GM12878 (cell line): ENCODE results near the gene LRRIQ1. TPM values are rescaled to one million over a fixed set of nuclear protein-coding genes. Genes with fewer than 3 reads are reported as not detected.

ENCODE experiments used
- ATAC-seq: fragments of 200-7000 bp; cut with Tn5 transposase; 3 replicates; pipeline ENCODE4 v1.9.1; 2020; ENCODE audit warnings: mild to moderate bottlenecking, moderate library complexity
- BruUV-seq: library from RNA; stranded (reverse); fragments of 400-500 nt; replicated peaks from 2 replicates; lab custom pipeline; 2021; lab: Mats Ljungman, UMichigan
- CTCF ChIA-PET: fragments of 300-600 bp; sonication (Branson Sonifier 250); formaldehyde crosslinking; extraction: SDS; loops from one replicate; lab custom pipeline; 2021; ENCODE audit warnings: inconsistent platforms; lab: Yijun Ruan, JAX
- POLR2A ChIA-PET: fragments of 350-600 bp; formaldehyde crosslinking; extraction: SDS; loops from one replicate; lab custom pipeline; 2021; ENCODE audit warnings: inconsistent platforms; lab: Charles Lee
- RAD21 ChIA-PET: fragments of 300-600 bp; sonication (Branson Sonifier 250); formaldehyde crosslinking; loops from one replicate; lab custom pipeline; 2023; ENCODE audit warnings: antibody characterized with exemption; ENCODE audit not compliant: unreplicated experiment; lab: Charles Lee
- SMC1A ChIA-PET: fragments of 300-600 bp; sonication (Branson Sonifier 250); formaldehyde crosslinking; loops from one replicate; lab custom pipeline; 2023; ENCODE audit not compliant: unreplicated experiment, uncharacterized antibody; lab: Charles Lee
- DNase-seq: peaks from one replicate; pipeline ENCODE4 v3.0.0-alpha.2; 2011; ENCODE audit warnings: low read depth, low spot score
- FAIRE-seq: peaks from 3 replicates; lab custom pipeline; 2011; peaks lifted over from hg19 to GRCh38; lab: Jason Lieb, UNC
- H2AFZ ChIP-seq: 2 replicates; pipeline ENCODE4 v1.6.0; 2011; ENCODE audit warnings: low read depth, low read length, control low read depth; ENCODE audit not compliant: control insufficient read depth
- H3K27ac ChIP-seq: 2 replicates; pipeline ENCODE4 v1.5.1; 2011; ENCODE audit warnings: control low read depth; ENCODE audit not compliant: control insufficient read depth, insufficient read depth
- H3K27me3 ChIP-seq, 2 experiments: replicated peaks in 1 of 2; 2 replicates each; pipeline versions ENCODE4 v1.6.0 to v1.6.1; 2011; ENCODE audit warnings: low read length in 1 of 2; ENCODE audit not compliant: control insufficient read depth in 2 of 2, insufficient read depth in 2 of 2
- H3K36me3 ChIP-seq, 2 experiments: 2 replicates each; pipeline ENCODE4 v1.5.1; 2011; ENCODE audit warnings: low read length in 1 of 2; ENCODE audit not compliant: control insufficient read depth in 2 of 2, insufficient read depth in 2 of 2
- H3K4me1 ChIP-seq: 2 replicates; pipeline ENCODE4 v1.6.1; 2011; ENCODE audit warnings: mild to moderate bottlenecking, low read length, moderate library complexity, mixed read lengths; ENCODE audit not compliant: control insufficient read depth, insufficient read depth
- H3K4me2 ChIP-seq: 2 replicates; pipeline ENCODE4 v1.6.0; 2011; ENCODE audit warnings: control low read depth; ENCODE audit not compliant: control insufficient read depth, insufficient read depth
- H3K4me3 ChIP-seq: fragments of 200-600 bp; sonication (generic); 2 replicates; pipeline ENCODE4 v1.5.1; 2016
- H3K79me2 ChIP-seq: 2 replicates; pipeline ENCODE4 v1.6.0; 2011; ENCODE audit warnings: low read length; ENCODE audit not compliant: control insufficient read depth, insufficient read depth
- H3K9ac ChIP-seq: 2 replicates; pipeline ENCODE4 v1.8.0; 2011; ENCODE audit warnings: low read length, control low read depth, mixed read lengths; ENCODE audit not compliant: control insufficient read depth, insufficient read depth
- H3K9me3 ChIP-seq: replicated peaks from 3 replicates; pipeline ENCODE4 v1.5.1; 2011; ENCODE audit warnings: mild to moderate bottlenecking, low read length; ENCODE audit not compliant: control insufficient read depth, insufficient read depth
- H4K20me1 ChIP-seq: 2 replicates; pipeline ENCODE4 v1.6.0; 2011; ENCODE audit not compliant: control insufficient read depth, insufficient read depth
- BMI1 ChIP-seq: fragments of 450-650 bp; IDR thresholded peaks from 2 replicates; pipeline ENCODE4 v1.6.1; 2016; ENCODE audit warnings: mild to moderate bottlenecking, moderate library complexity, borderline replicate concordance
- POU2F2 ChIP-seq: IDR thresholded peaks from 3 replicates; pipeline ENCODE4 v1.6.1; 2011; ENCODE audit warnings: low read depth, mild to moderate bottlenecking, low read length, borderline replicate concordance
- WGBS: methylation state at CpG from one replicate; pipeline ENCODE4 v1.1.6; 2016; ENCODE audit warnings: low lambda C conversion rate; ENCODE audit not compliant: insufficient replicate concordance, insufficient coverage; ENCODE audit errors: missing lambda C conversion rate; 5-methylcytosine and 5-hydroxymethylcytosine counted together
- in situ Hi-C: fragments of 300-500 bp; cut with MboI; formaldehyde crosslinking; loops from 9 replicates; pipeline ENCODE4 v1.14.3; 2018; ENCODE audit warnings: mixed read lengths
- intact Hi-C: fragments of 100-400 bp; cut with micrococcal nuclease; formaldehyde crosslinking; loops from one replicate; pipeline ENCODE4 v1.14.2; 2022; ENCODE audit not compliant: unreplicated experiment
- polyA plus RNA-seq, 11 experiments: library from polyadenylated mRNA; depleted of rRNA in 4 of 11; unstranded in 6 of 11; stranded (reverse) in 5 of 11; fragments of >200 nt; fragmentation: Nextera tagmentation in 4 of 11; fragmentation: Illumina TruSeq in 1 of 11; extraction: Ambion mirVana in 4 of 11; extraction: Trizol in 1 of 11; gene quantifications; 1 replicate in 1 of 11; 2 replicates in 10 of 11; pipeline versions ENCODE4 v1.2.1 to v1.2.3, GENCODE V29; 2011 to 2016; ENCODE audit warnings: inconsistent platforms in 2 of 11, missing spikeins in 2 of 11, low read depth in 1 of 11
- total RNA-seq, 4 experiments: library from RNA; depleted of rRNA in 3 of 4; stranded (reverse); fragments of >200 nt in 3 of 4; fragmentation: Illumina TruSeq in 1 of 4; extraction: Trizol in 1 of 4; gene quantifications; 2 replicates each; pipeline versions ENCODE4 v1.2.1 to v1.2.3, GENCODE V29; 2013 to 2021
- TF ChIP-seq, protein P1 (sequence below): fragments of 150-350 bp; IDR thresholded peaks from 2 replicates; pipeline ENCODE4 v1.6.1; 2016; ENCODE audit warnings: low read depth, low read length
- TF ChIP-seq, protein P2 (sequence below): fragments of 450-650 bp; conservative IDR thresholded peaks from 2 replicates; pipeline ENCODE4 v1.6.1; 2017; ENCODE audit warnings: mild to moderate bottlenecking, moderate library complexity
- TF ChIP-seq, protein P3 (sequence below): fragments of 450-650 bp; formaldehyde crosslinking; IDR thresholded peaks from 2 replicates; pipeline ENCODE4 v1.4.0; 2022; ENCODE audit warnings: mild to moderate bottlenecking, moderate library complexity
- TF ChIP-seq, protein P4 (sequence below): fragments of 450-650 bp; IDR thresholded peaks from 2 replicates; pipeline ENCODE4 v1.6.1; 2018; ENCODE audit warnings: mild to moderate bottlenecking, low read depth, moderate library complexity; ENCODE audit not compliant: partially characterized antibody

Gene LRRIQ1
- total and polyA plus RNA-seq, 10 of the 15 experiments (the other 5 are each of a cell fraction or from before 2014, with no cell fraction given): 0.14 to 0.45 (median 0.37) TPM; not detected in 4

DNA sequence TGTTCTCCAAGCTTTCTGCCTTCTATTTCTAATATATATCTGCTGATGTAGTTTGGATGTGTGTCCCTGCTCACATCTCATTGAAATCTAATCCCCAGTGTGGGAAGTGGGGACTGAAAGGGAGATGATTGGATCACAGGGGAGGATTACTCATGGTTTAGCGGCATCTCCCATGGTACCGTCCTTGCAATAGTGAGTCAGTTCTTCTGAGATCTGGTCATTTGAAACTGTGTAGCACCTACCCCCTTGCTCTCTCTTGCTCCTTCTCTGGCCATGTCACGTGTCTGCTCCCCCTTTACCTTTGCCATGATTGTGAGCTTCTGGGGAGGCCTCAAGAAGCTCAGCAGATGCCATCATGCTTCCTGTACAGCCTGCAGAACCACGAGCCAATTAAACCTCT lies 217.7 kb downstream of the LRRIQ1 start (continued):
- TF ChIP-seq, protein P1, sequence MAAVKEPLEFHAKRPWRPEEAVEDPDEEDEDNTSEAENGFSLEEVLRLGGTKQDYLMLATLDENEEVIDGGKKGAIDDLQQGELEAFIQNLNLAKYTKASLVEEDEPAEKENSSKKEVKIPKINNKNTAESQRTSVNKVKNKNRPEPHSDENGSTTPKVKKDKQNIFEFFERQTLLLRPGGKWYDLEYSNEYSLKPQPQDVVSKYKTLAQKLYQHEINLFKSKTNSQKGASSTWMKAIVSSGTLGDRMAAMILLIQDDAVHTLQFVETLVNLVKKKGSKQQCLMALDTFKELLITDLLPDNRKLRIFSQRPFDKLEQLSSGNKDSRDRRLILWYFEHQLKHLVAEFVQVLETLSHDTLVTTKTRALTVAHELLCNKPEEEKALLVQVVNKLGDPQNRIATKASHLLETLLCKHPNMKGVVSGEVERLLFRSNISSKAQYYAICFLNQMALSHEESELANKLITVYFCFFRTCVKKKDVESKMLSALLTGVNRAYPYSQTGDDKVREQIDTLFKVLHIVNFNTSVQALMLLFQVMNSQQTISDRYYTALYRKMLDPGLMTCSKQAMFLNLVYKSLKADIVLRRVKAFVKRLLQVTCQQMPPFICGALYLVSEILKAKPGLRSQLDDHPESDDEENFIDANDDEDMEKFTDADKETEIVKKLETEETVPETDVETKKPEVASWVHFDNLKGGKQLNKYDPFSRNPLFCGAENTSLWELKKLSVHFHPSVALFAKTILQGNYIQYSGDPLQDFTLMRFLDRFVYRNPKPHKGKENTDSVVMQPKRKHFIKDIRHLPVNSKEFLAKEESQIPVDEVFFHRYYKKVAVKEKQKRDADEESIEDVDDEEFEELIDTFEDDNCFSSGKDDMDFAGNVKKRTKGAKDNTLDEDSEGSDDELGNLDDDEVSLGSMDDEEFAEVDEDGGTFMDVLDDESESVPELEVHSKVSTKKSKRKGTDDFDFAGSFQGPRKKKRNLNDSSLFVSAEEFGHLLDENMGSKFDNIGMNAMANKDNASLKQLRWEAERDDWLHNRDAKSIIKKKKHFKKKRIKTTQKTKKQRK: no peak
- no peak for TF ChIP-seq POU2F2

DNA sequence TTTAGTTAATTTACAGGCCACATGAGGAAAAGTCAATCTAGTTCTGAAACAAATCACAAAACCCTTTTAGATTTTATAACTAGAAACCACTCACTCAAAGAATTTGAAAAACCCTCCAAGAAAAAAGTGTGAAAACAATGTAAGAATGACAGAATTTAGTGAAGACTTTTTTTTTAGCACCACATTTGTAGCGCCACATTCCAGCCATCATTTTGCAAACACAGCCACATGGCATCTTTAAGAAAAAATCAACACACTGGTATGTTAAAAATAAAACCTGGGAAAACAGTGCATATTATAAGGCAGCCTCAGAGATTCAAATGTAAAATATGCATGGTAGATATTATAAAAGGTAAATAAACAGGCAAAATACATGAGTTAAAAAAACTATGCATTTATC lies 221.5 kb downstream of the LRRIQ1 start:
- ATAC-seq (no peak), DNase-seq (no peak), FAIRE-seq (no peak)
- intact Hi-C loops: no loop called here
- Histone ChIP-seq H4K20me1 (no peaks in the 10 kb centered on the region), H3K27me3 (no peaks in the 10 kb centered on the region), H3K4me3 (no peak overlapping the region), H3K79me2 (no peaks in the 10 kb centered on the region), H3K27ac (no peak overlapping the region), H3K9ac (no peak overlapping the region), H3K36me3 (no peaks in the 10 kb centered on the region), H3K4me2 (no peak overlapping the region), H3K9me3 (no peaks in the 10 kb centered on the region), H2AFZ (no peak overlapping the region), H3K4me1 (no peaks in the 10 kb centered on the region)
- POLR2A ChIA-PET: no interaction called here
- RAD21 ChIA-PET: no interaction called here
- in situ Hi-C loops: no loop called here
- 100% methylated on average over 1 of the region's 1 CpG for WGBS
- no TSS peak for BruUV-seq
- SMC1A ChIA-PET: no interaction called here
- CTCF ChIA-PET: no interaction called here
- TF ChIP-seq BMI1: no peak
- TF ChIP-seq, protein P2, sequence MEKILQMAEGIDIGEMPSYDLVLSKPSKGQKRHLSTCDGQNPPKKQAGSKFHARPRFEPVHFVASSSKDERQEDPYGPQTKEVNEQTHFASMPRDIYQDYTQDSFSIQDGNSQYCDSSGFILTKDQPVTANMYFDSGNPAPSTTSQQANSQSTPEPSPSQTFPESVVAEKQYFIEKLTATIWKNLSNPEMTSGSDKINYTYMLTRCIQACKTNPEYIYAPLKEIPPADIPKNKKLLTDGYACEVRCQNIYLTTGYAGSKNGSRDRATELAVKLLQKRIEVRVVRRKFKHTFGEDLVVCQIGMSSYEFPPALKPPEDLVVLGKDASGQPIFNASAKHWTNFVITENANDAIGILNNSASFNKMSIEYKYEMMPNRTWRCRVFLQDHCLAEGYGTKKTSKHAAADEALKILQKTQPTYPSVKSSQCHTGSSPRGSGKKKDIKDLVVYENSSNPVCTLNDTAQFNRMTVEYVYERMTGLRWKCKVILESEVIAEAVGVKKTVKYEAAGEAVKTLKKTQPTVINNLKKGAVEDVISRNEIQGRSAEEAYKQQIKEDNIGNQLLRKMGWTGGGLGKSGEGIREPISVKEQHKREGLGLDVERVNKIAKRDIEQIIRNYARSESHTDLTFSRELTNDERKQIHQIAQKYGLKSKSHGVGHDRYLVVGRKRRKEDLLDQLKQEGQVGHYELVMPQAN: no peak
- TF ChIP-seq, protein P3, sequence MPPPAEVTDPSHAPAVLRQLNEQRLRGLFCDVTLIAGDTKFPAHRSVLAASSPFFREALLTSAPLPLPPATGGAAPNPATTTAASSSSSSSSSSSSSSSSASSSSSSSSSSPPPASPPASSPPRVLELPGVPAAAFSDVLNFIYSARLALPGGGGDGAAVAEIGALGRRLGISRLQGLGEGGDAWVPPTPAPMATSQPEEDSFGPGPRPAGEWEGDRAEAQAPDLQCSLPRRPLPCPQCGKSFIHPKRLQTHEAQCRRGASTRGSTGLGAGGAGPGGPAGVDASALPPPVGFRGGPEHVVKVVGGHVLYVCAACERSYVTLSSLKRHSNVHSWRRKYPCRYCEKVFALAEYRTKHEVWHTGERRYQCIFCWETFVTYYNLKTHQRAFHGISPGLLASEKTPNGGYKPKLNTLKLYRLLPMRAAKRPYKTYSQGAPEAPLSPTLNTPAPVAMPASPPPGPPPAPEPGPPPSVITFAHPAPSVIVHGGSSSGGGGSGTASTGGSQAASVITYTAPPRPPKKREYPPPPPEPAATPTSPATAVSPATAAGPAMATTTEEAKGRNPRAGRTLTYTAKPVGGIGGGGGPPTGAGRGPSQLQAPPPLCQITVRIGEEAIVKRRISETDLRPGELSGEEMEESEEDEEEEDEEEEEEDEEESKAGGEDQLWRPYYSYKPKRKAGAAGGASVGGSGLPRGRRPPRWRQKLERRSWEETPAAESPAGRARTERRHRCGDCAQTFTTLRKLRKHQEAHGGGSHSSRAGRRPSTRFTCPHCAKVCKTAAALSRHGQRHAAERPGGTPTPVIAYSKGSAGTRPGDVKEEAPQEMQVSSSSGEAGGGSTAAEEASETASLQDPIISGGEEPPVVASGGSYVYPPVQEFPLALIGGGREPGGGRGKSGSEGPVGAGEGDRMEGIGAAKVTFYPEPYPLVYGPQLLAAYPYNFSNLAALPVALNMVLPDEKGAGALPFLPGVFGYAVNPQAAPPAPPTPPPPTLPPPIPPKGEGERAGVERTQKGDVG: no peak
- TF ChIP-seq, protein P4, sequence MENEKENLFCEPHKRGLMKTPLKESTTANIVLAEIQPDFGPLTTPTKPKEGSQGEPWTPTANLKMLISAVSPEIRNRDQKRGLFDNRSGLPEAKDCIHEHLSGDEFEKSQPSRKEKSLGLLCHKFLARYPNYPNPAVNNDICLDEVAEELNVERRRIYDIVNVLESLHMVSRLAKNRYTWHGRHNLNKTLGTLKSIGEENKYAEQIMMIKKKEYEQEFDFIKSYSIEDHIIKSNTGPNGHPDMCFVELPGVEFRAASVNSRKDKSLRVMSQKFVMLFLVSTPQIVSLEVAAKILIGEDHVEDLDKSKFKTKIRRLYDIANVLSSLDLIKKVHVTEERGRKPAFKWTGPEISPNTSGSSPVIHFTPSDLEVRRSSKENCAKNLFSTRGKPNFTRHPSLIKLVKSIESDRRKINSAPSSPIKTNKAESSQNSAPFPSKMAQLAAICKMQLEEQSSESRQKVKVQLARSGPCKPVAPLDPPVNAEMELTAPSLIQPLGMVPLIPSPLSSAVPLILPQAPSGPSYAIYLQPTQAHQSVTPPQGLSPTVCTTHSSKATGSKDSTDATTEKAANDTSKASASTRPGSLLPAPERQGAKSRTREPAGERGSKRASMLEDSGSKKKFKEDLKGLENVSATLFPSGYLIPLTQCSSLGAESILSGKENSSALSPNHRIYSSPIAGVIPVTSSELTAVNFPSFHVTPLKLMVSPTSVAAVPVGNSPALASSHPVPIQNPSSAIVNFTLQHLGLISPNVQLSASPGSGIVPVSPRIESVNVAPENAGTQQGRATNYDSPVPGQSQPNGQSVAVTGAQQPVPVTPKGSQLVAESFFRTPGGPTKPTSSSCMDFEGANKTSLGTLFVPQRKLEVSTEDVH: no peak
